Suppressor macrophage (primary cell): ENCODE data around the gene UBE2O.

Experiments
- DNase-seq, 4 experiments: peaks; one replicate each; pipeline ENCODE4 v3.0.0-alpha.2; 2020 to 2022

UBE2O gene

GRCh38 chr17:76485569-76485968 is 32.6 kb upstream of the UBE2O start:
- DNase-seq: peak; percentile 66 to 83 (median 72)

DNA sequence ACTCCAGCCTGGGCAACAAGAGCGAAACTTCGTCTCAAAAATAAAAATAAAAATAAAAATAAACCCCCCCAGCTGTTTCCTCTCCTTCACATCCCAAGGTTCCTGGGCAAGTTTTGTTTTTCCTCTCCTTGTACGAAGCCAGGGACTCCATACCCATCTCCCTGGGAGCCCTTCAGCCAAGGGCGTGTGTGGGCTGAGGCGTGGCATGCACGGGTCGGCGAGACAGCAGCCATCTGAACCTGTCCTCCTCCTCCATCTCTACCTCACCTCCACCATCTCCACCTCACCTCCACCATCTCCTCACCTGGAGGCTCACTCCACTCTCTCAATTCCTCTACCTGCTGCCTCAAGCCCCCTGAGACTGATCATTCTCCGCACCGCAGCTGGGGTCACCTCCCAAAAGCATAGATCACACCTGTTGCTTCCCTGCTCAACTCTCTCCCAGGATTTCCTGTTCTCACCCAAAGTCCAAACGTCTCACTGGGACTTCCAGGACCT is 31.3 kb upstream of the UBE2O start:
- no peak for DNase-seq

GRCh38 chr17:76481071-76481655 is 28.2 kb upstream of the UBE2O start:
- DNase-seq: peak in 3 of 4 experiments; percentile 54 to 59 (median 57)

- DNase-seq: peak; percentile 62 to 80 (median 73)
These were observed 27.7 kb upstream of the UBE2O start for GRCh38 chr17:76480632-76481031.

- DNase-seq: peak in 3 of 4 experiments; percentile 41 to 60 (median 51)
These were observed 26.6 kb upstream of the UBE2O start for GRCh38 chr17:76479515-76480060.

GRCh38 chr17:76478730-76479514 is 26.0 kb upstream of the UBE2O start:
- DNase-seq: peak in 1 of 4 experiments; percentile 1

- peak in 1 of 4 experiments; percentile 5 for DNase-seq
These were observed 25.1 kb upstream of the UBE2O start for GRCh38 chr17:76478097-76478496.

- DNase-seq: peak in 1 of 4 experiments; percentile 2
These were observed 24.6 kb upstream of the UBE2O start for GRCh38 chr17:76477576-76477975.

- no peak for DNase-seq
These were observed 23.8 kb upstream of the UBE2O start for GRCh38 chr17:76476736-76477135.

GRCh38 chr17:76475302-76475701 is 22.4 kb upstream of the UBE2O start:
- no peak for DNase-seq

GRCh38 chr17:76474894-76475293 is 21.9 kb upstream of the UBE2O start:
- DNase-seq: peak in 1 of 4 experiments; percentile 1

DNA sequence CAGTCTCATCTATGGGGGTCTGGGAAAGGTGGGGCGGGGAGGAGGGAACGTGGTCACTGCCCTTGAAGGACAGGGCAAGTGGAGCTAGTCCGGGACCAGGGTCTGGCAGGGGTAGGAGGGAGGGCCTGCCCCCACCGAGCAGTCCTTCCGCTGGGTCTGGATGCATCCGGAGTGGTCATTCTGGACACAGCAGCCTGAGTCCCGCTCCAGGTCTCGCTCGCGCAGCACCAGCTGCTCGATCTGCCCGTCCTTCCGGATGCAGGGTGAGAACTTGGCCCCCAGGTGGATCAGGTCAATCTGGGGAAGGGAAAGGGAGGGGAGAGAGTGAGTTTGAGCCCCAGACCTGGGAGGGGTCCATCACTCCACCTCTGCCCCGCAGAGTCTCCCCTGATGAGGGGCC is 21.3 kb upstream of the UBE2O start:
- DNase-seq: no peak

- DNase-seq: peak in 3 of 4 experiments; percentile 41 to 55 (median 43)
These were observed 20.6 kb upstream of the UBE2O start for GRCh38 chr17:76473541-76473985.

DNA sequence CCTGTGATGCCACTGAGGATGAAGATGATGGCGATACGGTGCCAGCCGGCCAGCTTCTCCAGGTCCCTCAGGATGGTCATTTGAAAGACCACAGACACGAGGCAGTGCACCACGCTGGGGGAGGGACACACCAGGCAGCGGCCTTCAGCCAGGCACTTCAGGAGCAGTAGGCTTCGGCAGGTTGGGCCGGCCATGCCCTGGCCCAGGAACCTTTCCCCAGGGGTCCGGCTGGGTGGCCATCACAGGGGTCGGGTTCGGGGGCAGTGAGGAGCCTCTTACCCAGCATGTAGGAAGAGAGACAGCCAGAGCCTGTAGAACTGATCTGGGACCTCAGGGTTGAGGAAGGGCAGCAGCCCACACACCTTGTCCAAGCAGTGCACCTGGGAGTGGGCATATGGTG is 19.8 kb upstream of the UBE2O start:
- DNase-seq: no peak

DNA sequence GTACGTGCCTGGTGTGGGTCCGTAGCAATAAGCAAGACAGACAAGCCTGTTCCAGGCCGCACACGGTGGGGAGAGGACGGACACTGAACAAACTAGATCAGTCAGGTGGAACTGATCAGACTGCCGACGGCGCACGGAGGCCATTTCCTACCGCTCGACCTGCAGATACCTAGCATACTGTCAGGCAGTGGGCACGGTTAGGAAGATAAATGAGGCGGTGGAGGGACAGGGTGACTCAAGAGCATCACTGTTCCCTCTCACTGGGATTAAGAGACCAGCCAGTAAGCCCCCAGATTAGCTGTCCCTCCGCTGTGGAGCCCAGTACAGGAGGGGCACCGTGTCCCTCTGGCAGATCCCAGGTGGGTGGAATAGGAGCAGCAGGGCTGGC is 19.3 kb upstream of the UBE2O start:
- DNase-seq: no peak

DNA sequence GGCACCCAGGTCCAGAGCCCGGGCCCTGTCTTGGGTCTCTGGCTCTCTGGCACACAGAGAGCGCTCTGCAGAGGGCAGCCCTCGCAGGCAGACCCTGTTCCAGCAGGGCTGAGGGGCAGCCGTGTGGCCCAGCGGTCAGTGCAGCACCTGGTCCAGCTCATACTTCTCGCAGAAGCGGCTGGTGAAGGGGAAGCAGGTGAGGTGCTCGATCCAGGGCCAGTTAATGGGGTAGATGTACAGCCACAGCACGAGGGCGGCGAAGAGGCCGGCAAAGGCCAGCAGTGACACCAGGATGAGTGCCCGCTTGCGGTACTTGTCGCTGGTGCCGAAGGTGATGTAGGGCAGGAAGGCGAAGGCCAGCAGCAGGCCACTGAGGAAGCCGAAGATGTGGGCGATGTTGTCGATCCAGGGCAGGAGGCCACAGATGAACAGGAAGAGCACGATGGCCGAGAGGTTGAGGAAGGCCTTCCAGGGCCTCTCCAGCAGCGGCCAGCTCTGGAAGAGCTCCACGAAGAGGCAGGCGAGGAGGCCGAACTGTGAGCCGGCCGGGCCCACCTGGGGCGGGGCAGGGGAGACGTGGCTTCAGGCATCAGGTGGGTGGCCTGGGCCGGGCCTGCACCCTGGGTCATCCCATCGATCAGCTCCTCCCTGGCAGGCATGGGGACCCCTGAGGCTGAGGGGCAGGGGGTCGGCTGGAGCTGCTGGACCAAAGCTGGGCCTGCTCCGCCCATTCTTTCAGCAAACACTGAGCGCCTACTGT is 18.7 kb upstream of the UBE2O start:
- DNase-seq: no peak

- peak in 1 of 4 experiments; percentile 3 for DNase-seq
These were observed 17.2 kb upstream of the UBE2O start for GRCh38 chr17:76469991-76470739.

- DNase-seq: peak in 1 of 4 experiments; percentile 4
These were observed 16.4 kb upstream of the UBE2O start for GRCh38 chr17:76469076-76469990.

- peak in 1 of 4 experiments; percentile 2 for DNase-seq
These were observed 15.7 kb upstream of the UBE2O start for GRCh38 chr17:76468634-76469010.

DNA sequence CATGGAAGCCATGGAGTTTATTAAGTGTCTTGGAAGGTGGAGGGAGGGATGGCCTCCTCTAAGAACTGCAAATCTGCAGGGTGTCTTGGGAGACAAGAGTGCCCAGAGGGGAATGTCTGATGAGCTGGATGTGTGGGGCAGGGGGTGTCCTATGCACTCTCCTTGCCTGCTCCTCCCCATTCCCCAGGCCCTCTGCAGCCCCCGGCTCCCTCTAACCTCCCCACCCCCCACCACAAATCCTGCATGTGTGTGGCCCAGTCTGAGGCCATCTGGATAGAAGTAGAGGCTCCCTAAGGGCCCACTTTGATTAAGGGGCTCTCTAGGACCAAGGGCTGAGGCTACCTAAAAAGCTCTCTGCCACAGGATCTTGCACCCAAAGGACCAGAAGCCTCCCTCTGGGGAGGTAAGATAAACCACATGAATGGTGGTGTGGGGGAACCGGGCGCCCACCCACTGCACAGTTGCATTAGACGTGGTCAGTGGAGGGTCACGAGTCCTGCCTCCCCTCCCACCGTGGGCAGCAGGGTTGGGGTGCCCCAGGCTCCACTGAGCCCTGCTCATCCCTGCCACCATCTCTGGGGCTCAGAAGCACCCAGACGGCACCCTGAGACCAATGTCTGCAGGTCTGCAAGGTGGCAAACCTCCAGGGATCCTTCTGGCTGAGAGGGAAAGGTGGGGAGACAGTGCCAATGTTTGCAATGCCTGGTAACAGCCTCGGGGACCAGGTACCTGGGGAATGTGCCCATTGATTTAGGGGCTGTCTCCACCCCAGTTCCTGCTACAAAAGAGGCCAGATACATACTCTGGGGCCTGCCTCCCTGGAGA is 15.1 kb upstream of the UBE2O start:
- DNase-seq: peak in 1 of 4 experiments; percentile 17
